Activated CD8-positive, alpha-beta T cell treated with anti-CD3 and anti-CD28 coated beads for 36 hours (primary cell): ENCODE results near the gene BCAS1. TPM values are rescaled to one million over a fixed set of nuclear protein-coding genes. Genes with fewer than 3 reads are reported as not detected.

Experiments used
- ATAC-seq: fragments of 200-7000 bp; cut with Tn5 transposase; one replicate; pipeline ENCODE4 v1.10.0; 2021; ENCODE audit warnings: mild to moderate bottlenecking, moderate library complexity
- CTCF ChIA-PET: fragments of 350-600 bp; sonication (Branson Sonifier 250); formaldehyde crosslinking; loops from one replicate; lab custom pipeline; 2021; ENCODE audit warnings: antibody characterized with exemption; lab: Charles Lee
- POLR2A ChIA-PET: fragments of 350-600 bp; sonication (Branson Sonifier 250); formaldehyde crosslinking; loops from one replicate; lab custom pipeline; 2021; ENCODE audit warnings: antibody characterized with exemption; lab: Charles Lee
- DNase-seq: peaks from one replicate; pipeline ENCODE4 v3.0.0-alpha.2; 2020
- H3K27ac Mint-ChIP-seq: one replicate; pipeline ENCODE4 v1.8.0; 2021; ENCODE audit warnings: mild to moderate bottlenecking, mixed read lengths
- H3K27me3 Mint-ChIP-seq: one replicate; pipeline ENCODE4 v1.8.0; 2021; ENCODE audit warnings: mixed read lengths
- H3K36me3 Mint-ChIP-seq: one replicate; pipeline ENCODE4 v1.8.0; 2021; ENCODE audit warnings: low read depth, mixed read lengths
- H3K4me1 Mint-ChIP-seq: one replicate; pipeline ENCODE4 v1.8.0; 2021; ENCODE audit warnings: low read depth, mixed read lengths
- H3K4me3 Mint-ChIP-seq: one replicate; pipeline ENCODE4 v1.8.0; 2021; ENCODE audit warnings: mild to moderate bottlenecking, moderate library complexity, mixed read lengths
- H3K9me3 Mint-ChIP-seq: one replicate; pipeline ENCODE4 v1.8.0; 2021; ENCODE audit warnings: mixed read lengths
- intact Hi-C: fragments of 100-400 bp; cut with micrococcal nuclease; formaldehyde crosslinking; loops from one replicate; pipeline ENCODE4 v1.10.0; 2022
- total RNA-seq, 2 experiments: library from RNA; stranded (reverse); gene quantifications; one replicate each; pipeline ENCODE4 v1.2.3, GENCODE V29; 2021
- TF ChIP-seq, protein P1 (sequence below): fragments of 200-600 bp; IDR thresholded peaks from one replicate; pipeline ENCODE4 v1.8.0; 2022; ENCODE audit warnings: antibody characterized with exemption, mild to moderate bottlenecking

Gene BCAS1
- total RNA-seq, 2 experiments from 2014 or later, result 0.09 TPM; not detected in 1

DNA sequence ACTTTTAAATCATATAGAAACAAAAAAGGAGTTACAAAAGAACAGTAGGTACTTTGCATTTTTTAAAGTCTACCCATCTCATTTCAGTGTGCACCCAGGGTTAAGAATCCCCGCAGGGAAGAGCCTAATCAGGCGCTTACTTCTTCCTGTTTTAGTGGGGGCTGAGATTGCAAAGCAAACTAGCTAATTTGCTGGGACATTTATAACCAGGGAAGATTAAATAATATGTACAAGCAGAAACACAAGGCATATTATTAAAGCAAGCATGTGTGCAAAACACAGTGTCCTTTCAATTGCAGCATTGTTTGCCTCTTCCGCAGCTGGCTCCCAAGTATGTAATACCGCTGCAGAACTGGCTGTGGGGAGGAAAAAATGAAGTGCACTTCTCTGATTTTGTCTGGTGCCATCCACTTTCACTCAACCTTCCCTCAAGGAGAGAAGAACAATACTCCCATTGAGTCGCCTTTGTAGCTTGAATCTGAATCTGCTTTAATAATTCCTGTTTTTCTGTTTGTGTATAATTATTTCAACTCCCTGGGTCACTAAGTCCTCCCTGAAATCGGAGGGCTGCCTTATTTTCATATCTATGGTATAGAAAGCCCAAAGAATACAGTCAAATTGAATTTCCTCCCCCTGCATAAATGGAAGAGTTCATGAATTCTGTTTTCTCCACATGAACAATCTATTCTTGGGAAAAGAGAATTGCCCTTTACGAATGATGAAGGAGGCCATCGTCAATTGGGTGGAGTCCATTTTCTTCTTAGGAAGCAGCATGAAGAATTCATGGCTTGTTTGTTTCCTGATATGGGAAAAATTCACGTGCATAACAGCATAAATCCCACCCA, 23.3 kb upstream of the BCAS1 start:
- intact Hi-C loops, result no loop called here
- H3K27me3 Mint-ChIP-seq, result no peaks in the 10 kb centered on the region
- H3K36me3 Mint-ChIP-seq, result no peaks in the 10 kb centered on the region
- POLR2A ChIA-PET, result interaction anchor here (0.6 kb wide), 1 partner anchor 1995 kb away, joined by 3 read pairs; no protein-coding TSS in a partner anchor
- ATAC-seq (no peak), DNase-seq (no peak)
- CTCF ChIA-PET, result interaction anchor here (1.1 to 10.1 kb wide), 5 partner anchors 13 to 119 kb away, joined by 3 to 106 read pairs (median 17); partner anchors contain the start of gene PFDN4
- no peak overlapping the region for H3K27ac Mint-ChIP-seq
- no peaks in the 10 kb centered on the region for H3K9me3 Mint-ChIP-seq
- TF ChIP-seq, protein P1, sequence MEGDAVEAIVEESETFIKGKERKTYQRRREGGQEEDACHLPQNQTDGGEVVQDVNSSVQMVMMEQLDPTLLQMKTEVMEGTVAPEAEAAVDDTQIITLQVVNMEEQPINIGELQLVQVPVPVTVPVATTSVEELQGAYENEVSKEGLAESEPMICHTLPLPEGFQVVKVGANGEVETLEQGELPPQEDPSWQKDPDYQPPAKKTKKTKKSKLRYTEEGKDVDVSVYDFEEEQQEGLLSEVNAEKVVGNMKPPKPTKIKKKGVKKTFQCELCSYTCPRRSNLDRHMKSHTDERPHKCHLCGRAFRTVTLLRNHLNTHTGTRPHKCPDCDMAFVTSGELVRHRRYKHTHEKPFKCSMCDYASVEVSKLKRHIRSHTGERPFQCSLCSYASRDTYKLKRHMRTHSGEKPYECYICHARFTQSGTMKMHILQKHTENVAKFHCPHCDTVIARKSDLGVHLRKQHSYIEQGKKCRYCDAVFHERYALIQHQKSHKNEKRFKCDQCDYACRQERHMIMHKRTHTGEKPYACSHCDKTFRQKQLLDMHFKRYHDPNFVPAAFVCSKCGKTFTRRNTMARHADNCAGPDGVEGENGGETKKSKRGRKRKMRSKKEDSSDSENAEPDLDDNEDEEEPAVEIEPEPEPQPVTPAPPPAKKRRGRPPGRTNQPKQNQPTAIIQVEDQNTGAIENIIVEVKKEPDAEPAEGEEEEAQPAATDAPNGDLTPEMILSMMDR, result no peak
- H3K4me3 Mint-ChIP-seq, result no peak overlapping the region
- no peaks in the 10 kb centered on the region for H3K4me1 Mint-ChIP-seq

DNA sequence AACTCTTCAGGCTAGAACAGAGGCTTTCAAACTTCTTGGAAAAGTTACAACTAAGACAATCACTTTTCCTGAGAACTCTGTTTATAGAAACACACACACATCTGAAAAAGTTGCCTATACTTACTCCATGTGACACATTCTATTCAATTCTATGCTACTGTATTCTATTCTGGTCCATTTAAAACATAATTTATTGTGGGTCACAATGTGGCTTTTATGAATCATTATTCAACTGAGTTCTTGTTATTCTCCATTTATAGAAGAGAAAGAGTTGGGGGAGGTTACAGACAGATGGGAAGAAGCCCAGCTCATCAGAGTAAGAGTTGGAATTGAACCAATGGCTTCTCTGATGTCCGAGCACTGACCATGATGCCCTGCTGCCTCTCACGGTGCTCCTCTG, 21.6 kb upstream of the BCAS1 start:
- POLR2A ChIA-PET, result no interaction called here

DNA sequence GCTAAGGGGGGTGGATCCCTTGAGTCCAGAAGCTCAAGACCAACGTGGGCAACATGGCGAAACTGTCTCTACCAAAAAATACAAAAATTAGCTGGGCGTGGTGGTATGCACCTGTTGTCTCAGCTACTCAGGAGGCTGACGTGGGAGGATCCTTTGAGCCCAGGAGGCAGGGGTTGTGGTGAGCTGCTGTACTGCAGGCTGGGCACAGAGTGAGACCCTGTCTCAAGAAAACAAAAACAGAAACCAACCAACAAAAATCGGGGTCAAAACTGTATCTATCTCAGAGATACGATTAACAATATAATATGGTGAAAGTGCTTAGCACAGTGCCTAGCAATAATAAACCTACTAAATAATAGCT, 20.7 kb upstream of the BCAS1 start:
- Mint-ChIP-seq H3K27me3 (no peaks in the 10 kb centered on the region), H3K4me1 (no peaks in the 10 kb centered on the region), H3K36me3 (no peaks in the 10 kb centered on the region), H3K9me3 (no peaks in the 10 kb centered on the region), H3K27ac (no peak overlapping the region), H3K4me3 (no peak overlapping the region)
- ChIA-PET POLR2A (no interaction called here), CTCF (interaction anchor here (1.1 to 10.1 kb wide), 3 partner anchors 13 to 108 kb away, joined by 3 to 106 read pairs (median 21); no protein-coding TSS in a partner anchor)
- TF ChIP-seq, protein P1, result no peak
- DNase-seq (no peak), ATAC-seq (no peak)
- intact Hi-C loops, result no loop called here

More for the DNA sequence above, 21.6 kb upstream of the BCAS1 start:
- intact Hi-C loops, result no loop called here
- H3K4me3 Mint-ChIP-seq, result no peak overlapping the region
- no peak for DNase-seq
- CTCF ChIA-PET, result interaction anchor here (1.1 to 10.1 kb wide), 3 partner anchors 12 to 107 kb away, joined by 3 to 106 read pairs (median 21); no protein-coding TSS in a partner anchor
- H3K4me1 Mint-ChIP-seq, result no peaks in the 10 kb centered on the region
- TF ChIP-seq, protein P1, result no peak
- H3K27me3 Mint-ChIP-seq, result no peaks in the 10 kb centered on the region
- H3K9me3 Mint-ChIP-seq, result no peaks in the 10 kb centered on the region
- no peak overlapping the region for H3K27ac Mint-ChIP-seq
- no peaks in the 10 kb centered on the region for H3K36me3 Mint-ChIP-seq
- no peak for ATAC-seq

DNA sequence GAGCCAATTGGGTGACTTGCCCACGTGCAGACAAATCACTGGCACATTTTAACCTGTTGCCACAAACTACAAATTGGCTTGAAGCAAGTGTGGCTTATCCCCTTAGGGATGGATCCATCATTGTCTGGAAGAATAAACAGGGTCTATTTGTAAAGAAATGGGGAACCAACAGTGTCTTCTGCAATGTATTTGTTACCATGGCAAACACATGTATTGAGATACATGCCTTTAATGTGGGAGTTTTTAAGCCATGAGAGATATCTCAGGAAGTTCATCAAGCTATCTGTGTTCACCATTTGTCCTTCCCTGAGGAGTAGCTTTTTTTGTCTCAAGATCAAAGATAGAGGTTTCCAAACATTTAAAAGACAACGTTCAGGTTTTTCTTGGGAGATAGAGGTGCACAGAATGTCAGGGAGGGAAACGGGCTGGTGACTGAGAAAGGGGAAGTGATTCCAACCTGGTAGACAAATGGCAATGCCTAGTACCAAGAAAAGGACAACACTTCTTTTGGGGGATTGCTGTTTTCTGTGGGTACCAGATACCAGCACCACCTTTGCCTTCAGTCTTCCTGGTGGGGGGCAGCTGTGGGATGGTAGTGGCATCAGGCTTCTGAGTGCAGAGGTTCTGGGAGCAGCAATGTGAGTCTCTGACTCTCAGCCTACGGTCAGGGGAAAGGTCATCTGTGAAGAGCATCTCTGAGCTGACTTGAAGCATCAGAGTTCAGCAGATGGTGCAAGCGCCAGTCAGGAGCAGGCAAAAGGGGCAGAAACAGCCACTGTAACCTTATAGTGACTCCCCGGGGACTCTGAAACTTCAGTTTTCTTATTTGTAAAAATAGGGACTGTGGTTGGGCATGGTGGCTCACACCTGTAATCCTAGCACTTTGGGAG, 20.1 kb upstream of the BCAS1 start:
- Mint-ChIP-seq H3K36me3 (no peaks in the 10 kb centered on the region), H3K4me1 (no peaks in the 10 kb centered on the region), H3K27me3 (no peaks in the 10 kb centered on the region), H3K9me3 (no peaks in the 10 kb centered on the region), H3K27ac (no peak overlapping the region), H3K4me3 (no peak overlapping the region)
- CTCF ChIA-PET, result interaction anchor here (3.3 to 10.1 kb wide), 2 partner anchors 13 to 109 kb away, joined by 21 to 106 read pairs; no protein-coding TSS in a partner anchor
- intact Hi-C loops, result no loop called here
- TF ChIP-seq, protein P1, result no peak
- ATAC-seq, result no peak
- POLR2A ChIA-PET, result no interaction called here
- DNase-seq, result no peak
